B cell (primary cell): Measurements from ENCODE around the gene ERP44. TPM values are rescaled to one million over a fixed set of nuclear protein-coding genes. Genes with fewer than 3 reads are reported as not detected.

Source experiments
- ATAC-seq: fragments of 200-7000 bp; cut with Tn5 transposase; one replicate; pipeline ENCODE4 v1.10.0; 2021; ENCODE audit warnings: low read depth, mild to moderate bottlenecking, moderate number of reproducible peaks, moderate library complexity
- CTCF ChIA-PET: fragments of 350-600 bp; sonication (Branson Sonifier 250); formaldehyde crosslinking; loops from one replicate; lab custom pipeline; 2021; ENCODE audit warnings: antibody characterized with exemption, inconsistent platforms; lab: Charles Lee
- POLR2A ChIA-PET: fragments of 350-600 bp; sonication (Branson Sonifier 250); formaldehyde crosslinking; loops from one replicate; lab custom pipeline; 2021; ENCODE audit warnings: antibody characterized with exemption; lab: Charles Lee
- DNase-seq: peaks from one replicate; pipeline ENCODE4 v3.0.0; 2013
- H2AFZ ChIP-seq: 2 replicates; pipeline ENCODE4 v1.6.1; 2012; ENCODE audit warnings: mild to moderate bottlenecking, low read depth, low read length; ENCODE audit not compliant: insufficient read depth, poor library complexity, severe bottlenecking
- H3K27ac ChIP-seq, 2 donors: 1 replicate in 1 of 2; 2 replicates in 1 of 2; pipeline ENCODE4 v1.5.1; 2012 to 2013; ENCODE audit warnings: low read length in 2 of 2, mild to moderate bottlenecking in 2 of 2, moderate library complexity in 1 of 2
- H3K27me3 ChIP-seq, 4 experiments: fragments of 200-600 bp in 1 of 4; sonication (generic) in 1 of 4; replicated peaks in 1 of 4; 1 replicate in 2 of 4; 2 replicates in 2 of 4; pipeline versions ENCODE4 v1.6.1 to v1.7.0; 2013 to 2016; ENCODE audit warnings: low read length in 3 of 4, mild to moderate bottlenecking in 2 of 4, mixed read lengths in 1 of 4, moderate library complexity in 1 of 4; ENCODE audit not compliant: insufficient read depth in 4 of 4, control insufficient read depth in 3 of 4; ENCODE audit errors: control extremely low read depth in 1 of 4
- H3K36me3 ChIP-seq, 2 experiments: replicated peaks in 1 of 2; 1 replicate in 1 of 2; 2 replicates in 1 of 2; pipeline versions ENCODE4 v1.6.1 to v1.7.1; 2013; ENCODE audit warnings: low read length in 1 of 2; ENCODE audit not compliant: insufficient read depth in 2 of 2, control insufficient read depth in 1 of 2; ENCODE audit errors: control extremely low read depth in 1 of 2, extremely low read depth in 1 of 2
- H3K4me1 ChIP-seq, 2 donors: fragments of 200-600 bp in 1 of 2; sonication (generic) in 1 of 2; 1 replicate in 1 of 2; 2 replicates in 1 of 2; pipeline versions ENCODE4 v1.5.1 to v1.6.1; 2013 to 2017; ENCODE audit warnings: low read length in 2 of 2; ENCODE audit not compliant: control insufficient read depth in 2 of 2, insufficient read depth in 2 of 2
- H3K4me2 ChIP-seq: replicated peaks from 2 replicates; pipeline ENCODE3; 2012; ENCODE audit warnings: mild to moderate bottlenecking, low read depth, low read length; ENCODE audit not compliant: poor library complexity, severe bottlenecking
- H3K4me3 ChIP-seq, 5 experiments: fragments of 200-600 bp in 1 of 5; sonication (generic) in 1 of 5; 1 replicate in 3 of 5; 2 replicates in 2 of 5; pipeline versions ENCODE4 v1.5.1 to v1.7.0; 2011 to 2016; ENCODE audit warnings: low read length in 4 of 5, mild to moderate bottlenecking in 4 of 5, low read depth in 2 of 5, control low read depth in 1 of 5, moderate library complexity in 1 of 5; ENCODE audit not compliant: insufficient read depth in 1 of 5; ENCODE audit errors: control extremely low read depth in 1 of 5, extremely low read depth in 1 of 5
- H3K79me2 ChIP-seq: fragments of 200-600 bp; sonication (generic); one replicate; pipeline ENCODE4 v1.6.0; 2016; ENCODE audit warnings: low read length; ENCODE audit not compliant: control insufficient read depth, insufficient read depth
- H3K9ac ChIP-seq: fragments of 200-600 bp; sonication (generic); 2 replicates; pipeline ENCODE4 v1.6.1; 2017; ENCODE audit warnings: mild to moderate bottlenecking, low read length, moderate library complexity
- H3K9me3 ChIP-seq, 3 donors: one replicate each; pipeline versions ENCODE4 v1.6.1 to v1.7.1; 2013; ENCODE audit warnings: low read length in 2 of 3; ENCODE audit not compliant: control insufficient read depth in 2 of 3, insufficient read depth in 1 of 3; ENCODE audit errors: control extremely low read depth in 1 of 3
- H4K20me1 ChIP-seq: 2 replicates; pipeline ENCODE4 v1.6.0; 2012; ENCODE audit warnings: mild to moderate bottlenecking, low read length; ENCODE audit not compliant: insufficient read depth, control insufficient read depth, poor library complexity, severe bottlenecking
- H3K27ac Mint-ChIP-seq: one replicate; pipeline ENCODE4 v1.8.0; 2021; ENCODE audit warnings: mixed read lengths
- H3K27me3 Mint-ChIP-seq: one replicate; pipeline ENCODE4 v1.8.0; 2021; ENCODE audit warnings: mixed read lengths
- H3K4me1 Mint-ChIP-seq: one replicate; pipeline ENCODE4 v1.8.0; 2021; ENCODE audit warnings: mixed read lengths
- H3K4me3 Mint-ChIP-seq: one replicate; pipeline ENCODE4 v1.8.0; 2021; ENCODE audit warnings: mixed read lengths
- H3K9me3 Mint-ChIP-seq: one replicate; pipeline ENCODE4 v1.8.0; 2022; ENCODE audit warnings: mixed read lengths; ENCODE audit not compliant: insufficient read depth
- CTCF ChIP-seq: fragments of 200-600 bp; IDR thresholded peaks from one replicate; pipeline ENCODE4 v1.8.0; 2022; ENCODE audit warnings: antibody characterized with exemption, mild to moderate bottlenecking
- EZH2 ChIP-seq: IDR thresholded peaks from 2 replicates; pipeline ENCODE4 v1.6.1; 2012; ENCODE audit warnings: borderline replicate concordance, low read depth, mild to moderate bottlenecking, moderate library complexity, low read length; ENCODE audit not compliant: insufficient read depth, poor library complexity, severe bottlenecking
- WGBS: methylation state at CpG from one replicate; pipeline ENCODE4 v1.1.5; 2013; ENCODE audit warnings: missing lambda C conversion rate; ENCODE audit not compliant: insufficient coverage; 5-methylcytosine and 5-hydroxymethylcytosine counted together
- intact Hi-C: fragments of 100-400 bp; cut with micrococcal nuclease; formaldehyde crosslinking; loops from one replicate; pipeline ENCODE4 v1.10.0; 2022
- polyA plus RNA-seq: library from polyadenylated mRNA; depleted of rRNA; stranded (reverse); fragments of >200 nt; gene quantifications from 2 replicates; pipeline ENCODE4 v1.2.3, GENCODE V29; 2012
- total RNA-seq, 2 donors: library from RNA; stranded (reverse); fragments of 120-200 nt in 1 of 2; gene quantifications; 1 replicate in 1 of 2; 2 replicates in 1 of 2; pipeline versions ENCODE4 v1.2.3 to v1.2.4, GENCODE V29; 2013 to 2022

ERP44 gene
- total and polyA plus RNA-seq, 2 donors (not counting 1 experiment from before 2014, with no cell fraction given) = 10.5 to 18.4 TPM

- ATAC-seq = peak; percentile 75
- peaks cover 0 to 2% of the 10 kb centered on the region in 2 experiments for H3K36me3 ChIP-seq
- TF ChIP-seq EZH2 (no peak), CTCF (no peak)
- H3K79me2 ChIP-seq = peaks cover 52% of the 10 kb centered on the region
- H3K4me3 Mint-ChIP-seq = peak overlapping the region; percentile 80
- H3K27ac ChIP-seq = peak overlapping the region; percentile 58 to 61
- POLR2A ChIA-PET = interaction anchor here (0.6 kb wide), 1 partner anchor 47 kb away, joined by 3 read pairs; no protein-coding TSS in a partner anchor
- intact Hi-C loops = loop anchor here (2.0 kb wide), 2 partner anchors 26 to 40 kb away; partner anchors contain the start of genes ERP44 and INVS
- peak overlapping the region; percentile 61 for H3K4me2 ChIP-seq
- H3K9me3 Mint-ChIP-seq = no peaks in the 10 kb centered on the region
- no peak overlapping the region for H2AFZ ChIP-seq
- H3K4me3 ChIP-seq = peak overlapping the region in 1 of 5 experiments; percentile 15
- H4K20me1 ChIP-seq = no peaks in the 10 kb centered on the region
- no CpG with 5 or more reads among the region's 4 CpGs for WGBS
- DNase-seq = peak; percentile 71
- H3K9ac ChIP-seq = peak overlapping the region; percentile 7
- peak overlapping the region; percentile 75 for H3K27ac Mint-ChIP-seq
- peaks cover 32 to 44% of the 10 kb centered on the region in 2 donors for H3K4me1 ChIP-seq
- CTCF ChIA-PET = interaction anchor here (1.1 kb wide), 1 partner anchor 37 kb away, joined by 3 read pairs; no protein-coding TSS in a partner anchor
- no peaks in the 10 kb centered on the region for H3K27me3 Mint-ChIP-seq
- H3K9me3 ChIP-seq = no peaks in the 10 kb centered on the region
- no peaks in the 10 kb centered on the region for H3K27me3 ChIP-seq
- H3K4me1 Mint-ChIP-seq = peaks cover 53% of the 10 kb centered on the region
These were observed 39.9 kb downstream of the ERP44 start for GRCh38 chr9:100058699-100059579.

- CTCF ChIA-PET = no interaction called here
- no peak overlapping the region for H3K27ac Mint-ChIP-seq
These were observed 41.2 kb downstream of the ERP44 start for GRCh38 chr9:100057624-100058023.

More at GRCh38 chr9:100057624-100058023, 41.2 kb downstream of the ERP44 start:
- Histone ChIP-seq H3K9me3 (no peaks in the 10 kb centered on the region), H3K79me2 (peaks cover 48% of the 10 kb centered on the region), H3K27ac (peak overlapping the region; percentile 58 to 61), H2AFZ (no peak overlapping the region), H4K20me1 (no peaks in the 10 kb centered on the region), H3K4me1 (peaks cover 30 to 39% of the 10 kb centered on the region in 2 donors), H3K4me3 (no peak overlapping the region), H3K4me2 (peak overlapping the region; percentile 61), H3K9ac (no peak overlapping the region), H3K36me3 (peaks cover 0 to 2% of the 10 kb centered on the region in 2 experiments), H3K27me3 (no peaks in the 10 kb centered on the region)
- ATAC-seq = no peak
- TF ChIP-seq CTCF (no peak), EZH2 (no peak)
- peaks cover 51% of the 10 kb centered on the region for H3K4me1 Mint-ChIP-seq
- intact Hi-C loops = loop anchor here (2.0 kb wide), 2 partner anchors 27 to 41 kb away; partner anchors contain the start of genes ERP44 and INVS
- no peaks in the 10 kb centered on the region for H3K27me3 Mint-ChIP-seq
- H3K9me3 Mint-ChIP-seq = no peaks in the 10 kb centered on the region
- DNase-seq = no peak
- POLR2A ChIA-PET = interaction anchor here (0.6 kb wide), 1 partner anchor 385 kb away, joined by 4 read pairs; no protein-coding TSS in a partner anchor
- H3K4me3 Mint-ChIP-seq = no peak overlapping the region
